Activated T-cell treated with anti-CD3 and anti-CD28 coated beads, Interleukin-2, amount 50 U/mL, for 24 hours (primary cell): ENCODE measurements around the gene TM9SF1.

Experiments
- DNase-seq: peaks from one replicate; pipeline ENCODE4 v3.0.0-alpha.2; 2020
- H3K27ac Mint-ChIP-seq: 2 replicates; pipeline ENCODE4 v1.8.0; 2020; ENCODE audit warnings: mild to moderate bottlenecking, mixed read lengths
- H3K27me3 Mint-ChIP-seq: 2 replicates; pipeline ENCODE4 v1.8.0; 2020; ENCODE audit warnings: mixed read lengths
- H3K36me3 Mint-ChIP-seq: 2 replicates; pipeline ENCODE4 v1.8.0; 2020; ENCODE audit warnings: low read depth, mixed read lengths
- H3K4me1 Mint-ChIP-seq: 2 replicates; pipeline ENCODE4 v1.8.0; 2020; ENCODE audit warnings: low read depth, mixed read lengths
- H3K4me3 Mint-ChIP-seq: 2 replicates; pipeline ENCODE4 v1.8.0; 2020; ENCODE audit warnings: mild to moderate bottlenecking, moderate library complexity, mixed read lengths
- H3K9me3 Mint-ChIP-seq: 2 replicates; pipeline ENCODE4 v1.8.0; 2020; ENCODE audit warnings: mixed read lengths

The TM9SF1 gene

GRCh38 chr14:24194186-24194872, 912 bp downstream of the TM9SF1 start:
- H3K4me1 Mint-ChIP-seq: peaks cover 64% of the 10 kb centered on the region
- DNase-seq: no peak
- H3K4me3 Mint-ChIP-seq: peak overlapping the region; percentile 97
- peak overlapping the region; percentile 98 for H3K27ac Mint-ChIP-seq
- no peaks in the 10 kb centered on the region for H3K9me3 Mint-ChIP-seq
- peaks cover 70% of the 10 kb centered on the region for H3K36me3 Mint-ChIP-seq
- H3K27me3 Mint-ChIP-seq: no peaks in the 10 kb centered on the region

- no peaks in the 10 kb centered on the region for H3K27me3 Mint-ChIP-seq
- H3K27ac Mint-ChIP-seq: peak overlapping the region; percentile 37
- peaks cover 69% of the 10 kb centered on the region for H3K36me3 Mint-ChIP-seq
- peak overlapping the region; percentile 7 for H3K4me3 Mint-ChIP-seq
- H3K9me3 Mint-ChIP-seq: no peaks in the 10 kb centered on the region
- peaks cover 59% of the 10 kb centered on the region for H3K4me1 Mint-ChIP-seq
- no peak for DNase-seq
Observed at GRCh38 chr14:24192933-24193332, 2.3 kb downstream of the TM9SF1 start.

GRCh38 chr14:24190416-24190815, 4.8 kb downstream of the TM9SF1 start:
- no peak overlapping the region for H3K4me3 Mint-ChIP-seq

DNA sequence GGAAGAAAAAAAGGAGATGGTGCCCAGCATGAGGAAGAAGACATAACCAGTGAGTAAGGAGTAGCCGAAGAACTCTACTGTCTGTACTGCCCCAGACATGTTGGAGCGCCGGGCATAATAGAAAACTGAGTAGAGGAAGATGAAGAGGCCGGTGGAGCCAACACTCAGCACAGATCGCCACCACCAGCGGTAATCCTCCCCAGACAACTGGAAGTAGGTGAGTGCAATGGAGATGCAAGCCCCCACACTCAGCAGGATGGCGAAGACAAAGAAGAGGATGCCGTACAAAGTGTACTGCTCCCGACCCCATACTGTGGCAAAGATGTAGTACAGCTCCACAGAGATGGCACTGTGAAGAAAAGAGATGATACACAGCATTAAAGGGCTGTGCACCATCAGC, 5.8 kb downstream of the TM9SF1 start:
- no peak for DNase-seq
- H3K4me1 Mint-ChIP-seq: peaks cover 61% of the 10 kb centered on the region
- H3K27ac Mint-ChIP-seq: peak overlapping the region; percentile 97
- H3K4me3 Mint-ChIP-seq: peak overlapping the region; percentile 94
- peaks cover 84% of the 10 kb centered on the region for H3K36me3 Mint-ChIP-seq
- H3K9me3 Mint-ChIP-seq: no peaks in the 10 kb centered on the region
- no peaks in the 10 kb centered on the region for H3K27me3 Mint-ChIP-seq

More at GRCh38 chr14:24190416-24190815, 4.8 kb downstream of the TM9SF1 start:
- H3K4me1 Mint-ChIP-seq: peaks cover 67% of the 10 kb centered on the region
- no peaks in the 10 kb centered on the region for H3K27me3 Mint-ChIP-seq
- H3K9me3 Mint-ChIP-seq: no peaks in the 10 kb centered on the region
- peak overlapping the region; percentile 63 for H3K27ac Mint-ChIP-seq
- DNase-seq: no peak
- H3K36me3 Mint-ChIP-seq: peaks cover 81% of the 10 kb centered on the region

- no peaks in the 10 kb centered on the region for H3K27me3 Mint-ChIP-seq
- H3K4me1 Mint-ChIP-seq: peaks cover 56% of the 10 kb centered on the region
- peak overlapping the region; percentile 94 for H3K4me3 Mint-ChIP-seq
- peaks cover 84% of the 10 kb centered on the region for H3K36me3 Mint-ChIP-seq
- H3K27ac Mint-ChIP-seq: peak overlapping the region; percentile 97
- DNase-seq: no peak
- no peaks in the 10 kb centered on the region for H3K9me3 Mint-ChIP-seq
Observed at GRCh38 chr14:24189059-24189375, 6.2 kb downstream of the TM9SF1 start.

- peak; percentile 92 for DNase-seq
- Mint-ChIP-seq H3K27me3 (no peaks in the 10 kb centered on the region), H3K4me1 (peaks cover 54% of the 10 kb centered on the region), H3K9me3 (no peaks in the 10 kb centered on the region), H3K27ac (peak within 1 kb of the TSS; percentile 97), H3K4me3 (peak within 1 kb of the TSS; percentile 94), H3K36me3 (peaks cover 88% of the 10 kb centered on the region)
Observed at GRCh38 chr14:24188251-24189058, 6.8 kb downstream of the TM9SF1 start, which contains the start of gene IPO4. IPO4 (minus strand) TSS chr14:24188816; CDS start chr14:24188787, 29 bp downstream.

- Mint-ChIP-seq H3K27me3 (no peaks in the 10 kb centered on the region), H3K27ac (peak overlapping the region; percentile 97), H3K4me1 (peaks cover 48% of the 10 kb centered on the region), H3K9me3 (no peaks in the 10 kb centered on the region), H3K4me3 (peak overlapping the region; percentile 94), H3K36me3 (peaks cover 90% of the 10 kb centered on the region)
- no peak for DNase-seq
Observed at GRCh38 chr14:24187539-24187915, 7.7 kb downstream of the TM9SF1 start.

- H3K4me1 Mint-ChIP-seq: peaks cover 46% of the 10 kb centered on the region
- H3K36me3 Mint-ChIP-seq: peaks cover 90% of the 10 kb centered on the region
- H3K27ac Mint-ChIP-seq: peak overlapping the region; percentile 60
- no peak for DNase-seq
- H3K4me3 Mint-ChIP-seq: peak overlapping the region; percentile 94
- no peaks in the 10 kb centered on the region for H3K27me3 Mint-ChIP-seq
- H3K9me3 Mint-ChIP-seq: no peaks in the 10 kb centered on the region
Observed at GRCh38 chr14:24186831-24187538, 8.3 kb downstream of the TM9SF1 start.

DNA sequence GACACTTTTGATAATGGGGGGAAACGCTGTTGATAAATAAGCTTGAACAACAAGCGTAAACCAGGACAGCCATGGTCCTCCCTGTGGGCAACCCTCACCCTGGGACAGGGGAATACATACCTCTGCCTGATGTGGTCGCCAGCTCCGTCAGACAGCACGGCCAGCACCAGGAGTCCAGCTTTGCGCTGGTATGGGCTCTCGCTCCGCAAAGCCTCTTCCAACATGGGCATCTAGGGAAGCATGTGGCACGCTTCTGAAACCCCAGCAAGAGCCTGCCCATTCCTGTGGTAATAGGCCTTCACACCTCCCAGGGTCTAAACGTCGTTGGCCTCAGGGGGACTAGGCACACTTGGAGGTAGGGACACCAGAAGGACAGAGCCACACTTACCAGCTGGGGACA, 9.5 kb downstream of the TM9SF1 start:
- DNase-seq: no peak
- Mint-ChIP-seq H3K27me3 (no peaks in the 10 kb centered on the region), H3K27ac (peak overlapping the region; percentile 50), H3K4me1 (peaks cover 37% of the 10 kb centered on the region), H3K4me3 (no peak overlapping the region), H3K36me3 (peaks cover 92% of the 10 kb centered on the region), H3K9me3 (no peaks in the 10 kb centered on the region)

DNA sequence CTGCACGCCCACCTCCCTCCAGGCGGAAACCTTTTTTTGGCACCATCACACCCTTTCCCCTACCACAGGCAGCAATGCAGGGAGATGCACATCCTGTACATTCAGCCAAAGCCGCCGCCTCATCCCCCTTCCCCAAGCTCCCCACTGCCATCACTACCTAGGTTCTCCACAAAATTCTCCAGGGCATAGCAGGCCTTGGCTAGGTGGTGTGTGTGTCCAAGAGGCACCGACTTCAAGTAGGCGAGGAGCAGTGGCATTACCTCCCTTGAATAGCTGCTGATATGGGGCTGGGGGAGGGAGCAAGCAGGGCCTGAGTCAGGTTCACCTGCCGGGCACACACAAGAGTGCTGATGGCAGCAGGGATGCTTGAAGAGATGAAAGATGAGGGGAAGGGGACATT, 10.2 kb downstream of the TM9SF1 start:
- no peak for DNase-seq
- Mint-ChIP-seq H3K4me1 (peaks cover 33% of the 10 kb centered on the region), H3K27ac (peak overlapping the region; percentile 71), H3K27me3 (no peaks in the 10 kb centered on the region), H3K36me3 (peaks cover 94% of the 10 kb centered on the region), H3K4me3 (no peak overlapping the region), H3K9me3 (no peaks in the 10 kb centered on the region)

DNA sequence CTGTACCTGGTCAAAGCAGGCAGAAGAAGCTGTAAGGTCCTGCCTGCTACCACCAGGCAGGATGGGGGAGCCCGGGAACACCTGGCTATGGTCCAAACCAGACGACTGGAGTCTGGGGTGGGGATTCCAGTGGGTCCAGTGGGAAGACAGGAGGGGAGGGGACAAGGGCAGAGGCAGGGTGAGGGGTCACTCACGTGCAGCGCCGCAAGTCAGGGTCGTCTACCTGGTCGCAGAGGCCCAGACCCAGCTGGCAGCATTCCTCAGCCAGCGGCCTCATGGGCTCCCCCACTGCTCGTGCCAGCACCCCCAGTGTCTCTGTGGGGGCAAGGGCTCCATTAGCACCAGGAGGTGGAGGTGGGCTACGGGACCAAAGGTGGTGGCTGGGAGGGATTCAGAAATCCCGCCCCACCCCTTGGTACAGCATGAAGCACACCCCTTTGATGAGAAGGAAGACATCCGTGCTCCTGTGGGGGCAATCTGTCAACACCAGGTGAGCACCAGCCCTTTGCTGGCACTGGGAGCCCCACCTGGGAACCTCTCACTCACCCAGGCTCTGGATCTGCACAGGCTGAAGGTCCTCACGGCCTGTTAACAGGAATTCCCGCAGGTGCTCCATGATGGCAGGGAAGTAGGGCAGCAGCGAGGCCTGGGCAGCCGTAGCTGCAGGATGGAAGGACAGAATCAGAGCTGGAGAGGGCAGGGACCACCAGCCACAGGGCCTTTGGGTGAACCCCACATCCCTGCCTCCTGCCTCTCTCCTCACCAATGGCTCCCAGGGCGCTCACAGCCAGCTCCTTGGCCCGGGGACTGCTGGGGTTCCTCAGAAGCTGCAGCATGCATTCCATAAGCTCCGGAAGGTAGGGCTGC, 10.9 kb downstream of the TM9SF1 start:
- no peak for DNase-seq
- peaks cover 95% of the 10 kb centered on the region for H3K36me3 Mint-ChIP-seq
- no peak overlapping the region for H3K4me3 Mint-ChIP-seq
- H3K27me3 Mint-ChIP-seq: no peaks in the 10 kb centered on the region
- no peak overlapping the region for H3K27ac Mint-ChIP-seq
- peaks cover 29% of the 10 kb centered on the region for H3K4me1 Mint-ChIP-seq
- H3K9me3 Mint-ChIP-seq: no peaks in the 10 kb centered on the region

- H3K9me3 Mint-ChIP-seq: no peaks in the 10 kb centered on the region
Observed at GRCh38 chr14:24183014-24183481, 12.2 kb downstream of the TM9SF1 start.

DNA sequence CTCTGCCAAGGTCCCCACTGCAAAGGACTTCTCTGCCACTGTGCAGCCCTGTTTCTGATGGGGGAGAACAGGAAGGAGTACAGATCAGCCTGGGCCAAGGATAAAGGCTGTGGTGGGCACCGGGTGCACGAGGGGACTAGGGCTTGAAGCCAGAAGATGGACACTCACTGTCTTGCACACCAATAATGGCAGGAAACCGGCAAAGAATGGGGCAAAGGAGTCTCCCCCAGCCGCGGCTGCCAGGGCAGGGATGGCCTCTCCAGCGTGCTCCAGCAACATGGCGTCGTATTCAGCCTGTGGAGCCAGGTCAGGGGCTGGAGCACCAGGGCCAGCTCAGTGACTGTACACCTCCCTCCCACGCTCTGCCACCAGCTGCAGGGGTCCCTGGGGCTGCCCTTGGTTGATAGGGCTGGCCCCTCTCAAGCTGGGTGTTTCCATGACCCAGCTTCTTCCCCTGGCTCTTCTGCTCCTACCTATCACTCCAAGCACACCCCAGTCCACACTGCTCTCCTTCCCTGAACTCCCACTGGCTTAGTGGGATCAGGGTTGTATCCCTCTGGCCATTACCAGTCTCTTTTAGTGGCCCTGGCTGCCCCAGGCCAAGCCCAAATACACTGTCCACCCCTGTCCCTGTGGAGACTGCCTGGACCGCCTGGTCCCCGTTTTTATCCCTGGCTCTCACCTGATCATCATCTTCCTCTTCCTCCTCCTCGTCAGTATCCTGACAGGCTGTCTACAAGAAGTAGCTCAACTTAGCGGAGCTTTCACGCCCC, 12.9 kb downstream of the TM9SF1 start:
- peaks cover 99% of the 10 kb centered on the region for H3K36me3 Mint-ChIP-seq
- no peak for DNase-seq
- H3K4me1 Mint-ChIP-seq: peaks cover 18% of the 10 kb centered on the region
- H3K27ac Mint-ChIP-seq: peak overlapping the region; percentile 53
- H3K4me3 Mint-ChIP-seq: no peak overlapping the region
- no peaks in the 10 kb centered on the region for H3K9me3 Mint-ChIP-seq
- no peaks in the 10 kb centered on the region for H3K27me3 Mint-ChIP-seq

More at GRCh38 chr14:24183014-24183481, 12.2 kb downstream of the TM9SF1 start:
- H3K4me1 Mint-ChIP-seq: peaks cover 26% of the 10 kb centered on the region
- H3K27ac Mint-ChIP-seq: no peak overlapping the region
- DNase-seq: no peak
- no peak overlapping the region for H3K4me3 Mint-ChIP-seq
- peaks cover 98% of the 10 kb centered on the region for H3K36me3 Mint-ChIP-seq
- no peaks in the 10 kb centered on the region for H3K27me3 Mint-ChIP-seq
